CD1c-positive myeloid dendritic cell (primary cell): Measurements from ENCODE around the gene LRRC45.

Experiments
- DNase-seq: peaks from one replicate; pipeline ENCODE4 v3.0.0-alpha.2; 2016; ENCODE audit errors: extremely low spot score

LRRC45 gene

DNA sequence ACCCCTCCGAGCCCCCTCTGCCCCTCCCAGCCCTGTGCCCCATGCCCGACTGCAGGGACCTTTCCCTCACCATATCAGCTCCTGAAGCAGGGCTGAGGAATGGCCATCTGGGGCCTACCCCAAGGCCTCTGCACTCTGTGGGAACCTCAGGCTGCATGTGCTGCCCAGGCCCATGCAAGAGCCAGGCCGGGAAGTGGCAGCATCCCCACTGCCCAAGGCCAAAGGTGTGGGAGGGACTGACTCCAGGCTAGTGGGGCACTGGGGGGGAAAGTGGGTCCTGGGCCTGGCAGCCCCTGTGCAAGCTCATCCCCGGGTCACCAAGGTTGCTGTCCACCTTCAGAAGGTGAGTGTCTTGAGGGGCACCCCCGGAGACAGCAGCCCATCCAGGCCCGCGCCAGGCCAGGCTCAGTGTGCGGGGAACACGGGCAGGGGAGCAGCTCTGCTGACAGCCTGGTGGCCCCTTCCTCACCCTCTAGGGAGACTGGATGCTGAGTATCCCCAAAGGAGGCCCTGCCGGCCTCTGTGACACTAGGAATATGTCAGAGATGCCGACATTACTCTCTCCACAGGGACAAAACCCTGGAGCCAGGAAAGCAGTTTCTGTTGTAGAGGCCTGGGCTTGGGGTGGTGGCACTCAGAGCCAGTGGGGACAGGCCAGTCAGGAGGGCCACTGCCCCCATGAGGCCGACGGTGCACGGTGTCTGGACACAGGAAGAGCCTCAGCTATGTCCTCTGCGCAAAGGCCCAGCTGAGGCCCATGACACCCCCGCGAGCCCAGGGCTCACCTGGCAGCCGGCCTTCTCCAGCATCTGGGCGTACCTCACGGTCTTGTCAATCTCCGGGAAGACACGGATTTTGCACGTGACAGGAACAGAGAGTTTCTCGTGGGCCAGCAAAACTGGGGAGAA, 39.2 kb downstream of the LRRC45 start:
- no peak for DNase-seq

- DNase-seq: no peak
Observed at GRCh38 chr17:82062984-82063368, 39.9 kb downstream of the LRRC45 start.

DNA sequence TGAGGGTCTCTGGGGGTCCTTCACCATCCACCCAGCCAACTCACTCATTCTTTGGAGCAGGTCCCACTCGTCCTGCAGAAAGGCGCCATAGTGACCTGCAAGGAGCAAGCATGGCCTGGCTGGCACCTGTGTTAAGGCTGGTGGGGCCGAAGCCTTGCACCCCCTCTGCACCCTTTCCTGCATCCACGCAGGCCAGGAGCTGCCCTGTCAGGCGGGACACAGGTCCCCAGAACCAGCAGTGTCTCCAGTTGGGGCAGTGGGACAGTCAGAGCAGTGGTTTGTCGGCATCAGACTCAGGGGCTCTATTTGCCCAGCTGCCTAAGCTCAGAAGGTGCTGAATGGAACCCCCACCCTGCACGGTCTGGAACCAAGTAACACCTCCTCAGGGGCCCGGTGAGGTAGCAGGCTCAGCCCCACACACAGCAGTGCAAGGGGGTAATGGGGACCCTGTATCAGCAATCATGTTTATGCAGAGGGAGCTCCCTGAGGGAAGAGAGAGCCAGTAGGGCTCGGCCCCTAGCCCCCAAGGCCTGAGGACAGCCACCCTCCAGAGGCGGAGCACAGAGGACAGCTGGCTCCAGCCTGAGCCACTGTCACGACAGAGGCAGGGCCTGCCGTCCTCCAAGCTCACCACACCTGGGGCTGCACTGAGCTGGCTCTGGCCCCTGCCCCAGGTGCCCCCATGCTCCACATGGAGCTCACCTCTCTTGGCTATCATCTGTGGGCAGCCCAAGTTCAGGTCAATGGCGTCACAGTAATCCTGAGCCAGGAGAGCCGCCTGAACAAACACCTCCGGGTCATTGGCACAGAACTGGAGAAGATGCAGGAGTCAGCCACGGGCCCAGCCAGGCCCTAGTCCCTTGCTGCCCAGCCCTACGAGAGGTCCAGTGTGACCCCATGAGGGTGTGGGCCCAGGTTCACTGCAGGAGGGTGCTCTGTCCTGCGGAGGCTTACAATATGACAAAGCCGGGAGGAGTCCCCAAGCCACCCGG, 40.6 kb downstream of the LRRC45 start:
- no peak for DNase-seq

GRCh38 chr17:82064433-82065192, 41.5 kb downstream of the LRRC45 start:
- DNase-seq: no peak

GRCh38 chr17:82065193-82065637, 42.1 kb downstream of the LRRC45 start:
- peak; percentile 46 for DNase-seq

DNA sequence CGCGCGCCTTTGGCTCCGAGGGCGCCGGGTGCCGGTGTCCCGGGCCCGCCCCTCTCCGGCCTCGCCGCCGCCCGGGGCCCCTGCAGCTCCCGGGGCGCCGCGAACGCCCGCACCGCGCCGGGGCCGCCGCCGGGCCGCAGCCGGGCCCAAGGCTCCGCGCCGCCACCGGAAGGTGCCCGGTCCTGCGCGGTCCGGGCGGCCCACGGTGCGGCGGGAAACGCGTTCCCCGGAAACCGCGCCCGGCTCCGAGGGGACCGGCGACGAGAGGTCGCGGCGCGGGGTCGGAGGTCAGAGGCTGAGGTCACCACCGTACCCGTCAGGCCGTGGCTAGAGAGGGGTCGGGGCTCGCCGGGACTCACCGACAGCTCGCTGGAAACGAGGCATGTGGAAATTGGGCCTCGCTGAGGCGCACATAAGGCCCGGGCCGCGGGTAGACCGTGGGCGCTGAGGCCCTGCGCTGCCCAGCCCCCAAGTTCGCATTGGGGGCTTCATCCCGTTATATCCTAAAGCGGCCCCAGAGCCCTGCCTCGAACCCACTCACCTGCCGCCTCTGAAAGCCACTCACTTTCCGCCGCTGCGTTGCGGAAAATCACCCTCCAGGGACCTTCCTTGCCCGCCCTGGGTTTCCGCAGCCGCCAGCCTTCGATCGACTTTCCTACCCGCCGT, 42.7 kb downstream of the LRRC45 start, which contains the start of gene DUS1L:
Gene DUS1L (minus strand): TSS at position 167 of the 666 bp plus-strand sequence. CDS start 745 bp downstream, outside the sequence.
- peak; percentile 82 for DNase-seq

DNA sequence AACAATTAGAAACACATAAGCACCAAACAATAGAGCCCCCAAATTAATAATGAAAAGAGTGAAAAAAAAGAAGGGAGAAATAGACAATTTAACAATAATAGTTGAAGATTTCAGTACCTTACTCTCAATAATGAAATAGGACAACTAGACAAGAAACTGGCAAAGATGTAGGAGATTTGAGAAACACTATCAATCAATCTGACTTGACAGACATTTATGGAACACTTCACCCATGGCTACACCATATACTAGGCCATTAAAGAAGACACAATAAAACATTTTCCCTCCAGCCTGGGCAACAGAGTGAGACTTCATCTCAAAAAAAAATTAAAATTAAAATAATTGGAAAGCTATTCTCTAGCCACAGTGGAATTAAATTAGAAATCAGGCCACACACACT, 47.5 kb downstream of the LRRC45 start:
- DNase-seq: no peak

DNA sequence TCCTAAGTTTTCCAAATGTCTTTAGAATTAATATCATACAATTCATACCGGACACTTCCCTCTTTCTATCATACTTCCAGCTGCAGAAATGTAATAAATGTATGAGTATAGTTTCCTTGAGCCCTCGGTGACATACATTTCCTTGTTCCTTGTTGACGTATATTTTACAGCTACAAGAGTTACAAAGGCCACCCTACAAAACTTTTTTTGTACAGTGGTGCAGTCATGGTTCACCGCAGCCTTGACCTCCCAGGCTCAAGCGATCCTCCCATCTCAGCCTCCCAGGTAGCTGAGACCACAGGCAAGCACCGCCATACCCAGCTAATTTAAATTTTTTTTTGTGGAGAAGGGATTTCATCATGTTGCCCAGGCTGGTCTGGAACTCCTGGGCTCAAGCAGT, 49.7 kb downstream of the LRRC45 start:
- no peak for DNase-seq

GRCh38 chr17:82073446-82073845, 50.3 kb downstream of the LRRC45 start:
- no peak for DNase-seq

DNA sequence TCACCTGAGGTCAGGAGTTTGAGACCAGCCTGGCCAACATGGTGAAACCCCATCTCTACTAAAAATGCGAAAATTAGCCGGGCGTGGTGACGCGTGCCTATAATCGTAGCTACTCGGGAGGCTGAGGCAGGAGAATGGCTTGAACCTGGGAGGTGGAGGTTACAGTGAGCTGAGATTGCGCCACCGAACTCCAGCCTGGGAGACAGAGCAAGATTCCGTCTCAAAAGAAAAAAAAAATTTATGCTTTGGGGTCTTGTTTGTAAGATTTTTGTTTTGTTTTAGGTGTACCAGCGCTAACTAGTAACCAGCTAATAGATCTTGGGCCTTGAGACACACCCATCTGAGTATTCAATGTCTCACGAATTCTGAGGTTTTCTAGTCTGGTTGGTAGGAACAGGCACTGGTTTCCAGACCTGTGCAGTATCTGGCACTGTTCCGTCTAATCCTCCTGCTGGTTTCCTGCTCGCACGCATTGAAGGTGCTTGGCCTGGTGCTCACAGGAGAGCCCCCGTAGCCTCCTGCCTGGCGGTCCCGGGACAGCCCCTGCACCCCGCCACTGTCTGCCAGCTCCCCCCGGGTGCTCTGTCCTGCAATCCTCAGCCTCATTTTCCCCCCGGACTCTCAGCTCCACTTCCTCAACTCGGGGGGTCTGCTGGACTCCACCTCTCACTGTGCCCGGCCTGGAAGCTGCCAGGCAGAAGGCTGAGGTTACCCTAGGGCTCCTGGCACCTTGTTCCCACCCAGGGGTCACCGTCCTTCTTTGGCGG, 53.1 kb downstream of the LRRC45 start:
- no peak for DNase-seq

GRCh38 chr17:82076785-82077591, 53.9 kb downstream of the LRRC45 start:
- no peak for DNase-seq

GRCh38 chr17:82077617-82078358, 54.7 kb downstream of the LRRC45 start:
- DNase-seq: no peak

GRCh38 chr17:82078433-82078832, 55.3 kb downstream of the LRRC45 start:
- DNase-seq: no peak

DNA sequence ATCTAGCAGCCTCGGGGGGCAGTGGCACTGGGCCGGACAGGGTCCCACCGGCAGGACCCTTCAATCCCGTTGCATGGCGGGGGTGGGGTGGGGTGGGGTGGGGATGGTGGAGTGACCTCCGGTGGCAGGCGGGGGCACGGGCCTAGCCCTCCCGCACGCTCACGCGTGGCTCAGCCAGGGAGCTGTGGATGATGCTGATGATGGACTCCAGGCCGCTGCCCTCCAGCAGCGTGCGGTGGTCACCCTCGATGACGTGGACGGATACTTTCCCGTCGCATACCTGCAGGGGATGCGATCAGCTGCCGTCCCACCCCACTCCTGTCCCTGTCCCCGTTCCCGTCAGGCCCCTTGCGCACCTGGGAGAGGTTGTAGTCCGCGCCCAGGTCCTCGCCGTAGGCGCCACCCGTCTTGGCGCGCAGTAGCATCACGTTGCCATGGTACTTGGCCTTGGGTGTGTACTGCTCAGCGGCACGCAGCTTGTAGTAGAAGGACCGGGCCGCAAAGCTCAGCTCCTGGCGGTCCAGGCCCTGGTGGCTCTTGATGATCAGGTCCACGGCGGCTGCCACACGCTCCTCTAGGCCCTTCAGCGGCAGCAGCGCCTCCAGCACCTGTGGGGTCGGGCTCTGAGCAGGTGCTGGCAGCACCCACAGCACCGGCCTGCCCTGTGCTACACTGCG, 56.0 kb downstream of the LRRC45 start:
- no peak for DNase-seq

- DNase-seq: no peak
Observed at GRCh38 chr17:82080048-82080788, 57.1 kb downstream of the LRRC45 start.
